Mammary epithelial cell (primary cell): Measurements from ENCODE around the gene IL1RAPL2.

Experiments
- CTCF ChIP-seq, 2 donors: IDR thresholded peaks in 1 of 2; conservative IDR thresholded peaks in 1 of 2; 2 replicates each; pipeline ENCODE4 v1.5.1; 2011 to 2012; ENCODE audit warnings: inconsistent platforms in 2 of 2, low read length in 2 of 2, mild to moderate bottlenecking in 2 of 2, control low read depth in 1 of 2, low read depth in 1 of 2; ENCODE audit not compliant: insufficient read depth in 1 of 2; ENCODE audit errors: extremely low read depth in 1 of 2
- EZH2 ChIP-seq: IDR thresholded peaks from 2 replicates; pipeline ENCODE4 v1.6.1; 2012; ENCODE audit warnings: low read length, inconsistent platforms, borderline replicate concordance

GRCh38 chrX:104566681-104567501, 892 bp downstream of the IL1RAPL2 start:
- TF ChIP-seq CTCF (conservative IDR thresholded peaks at IDR 0.05 in 1 of 2, IDR thresholded peaks at IDR 0.05 in 1 of 2; ENCODE audit: extremely low read depth in 1 of 2, insufficient read depth in 1 of 2, low read depth in 1 of 2, low read length in 2 of 2) = no peak
- TF ChIP-seq EZH2 = no peak
